ENCODE data around the gene CCDC188. TPM values are rescaled to one million over a fixed set of nuclear protein-coding genes. Genes with fewer than 3 reads are reported as not detected.

Gene CCDC188
- total and polyA plus RNA-seq, 2 of the 8 experiments (the other 6 are each of a cell fraction or from before 2014, with no cell fraction given): not detected

DNA sequence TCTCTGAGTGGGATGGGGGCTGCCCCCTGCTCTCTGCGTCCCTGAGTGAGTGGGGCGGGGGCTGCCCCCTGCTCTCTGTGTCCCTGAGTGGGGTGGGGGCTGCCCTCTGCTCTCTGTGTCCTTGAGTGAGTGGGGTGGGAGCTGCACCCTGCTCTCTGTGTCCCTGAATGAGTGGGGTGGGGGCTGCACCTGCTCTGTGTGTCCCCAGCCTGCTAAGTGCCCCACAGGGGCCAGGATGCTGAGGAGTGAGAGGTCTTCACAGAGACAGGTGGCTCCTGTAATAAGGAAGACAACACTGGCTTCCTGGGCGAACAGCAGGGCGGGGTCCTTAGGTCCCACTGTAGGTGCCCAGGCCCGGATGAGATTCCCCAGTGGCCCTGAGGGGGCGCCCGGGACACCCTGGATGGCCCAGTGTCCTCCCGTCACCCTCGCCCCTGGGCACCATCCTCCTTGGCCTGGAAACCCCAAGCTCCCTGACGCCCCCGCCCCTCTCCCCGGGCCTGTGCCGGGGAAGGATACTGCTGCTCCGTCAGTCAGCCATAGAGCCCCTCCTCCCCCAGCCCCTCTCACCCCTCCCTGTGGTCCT is 3.8 kb upstream of the CCDC188 start:
- Histone ChIP-seq H3K36me3 (ENCODE audit: control insufficient read depth in 2 of 4, insufficient read depth in 4 of 4, low read length in 3 of 4) (no peaks in the 10 kb centered on the region), H3K14ac (ENCODE audit: insufficient read length) (no peak overlapping the region), H2AFZ (ENCODE audit: low read length) (no peak overlapping the region), H3K23me2 (ENCODE audit: low read depth, low read length) (no peaks in the 10 kb centered on the region), H3K9ac (replicated peaks in 1 of 4; ENCODE audit: extremely low read depth in 1 of 4, low read depth in 3 of 4, low read length in 3 of 4) (no peak overlapping the region), H2BK20ac (ENCODE audit: low read length) (no peak overlapping the region), H3K4me1 (replicated peaks in 1 of 4; ENCODE audit: control insufficient read depth in 3 of 4, insufficient read depth in 4 of 4, low read length in 3 of 4) (peaks cover 0 to 7% (median 4%) of the 10 kb centered on the region in 4 experiments; a peak in 4 of 7 replicates), H3K4me2 (ENCODE audit: insufficient read depth in 1 of 2, low read depth in 2 of 2, low read length in 2 of 2) (no peak overlapping the region), H2BK15ac (ENCODE audit: low read length) (no peak overlapping the region), H3K27ac (ENCODE audit: low read depth, low read length) (no peak overlapping the region), H3K27me3 (replicated peaks in 1 of 4; ENCODE audit: control insufficient read depth in 3 of 4, extremely low read depth in 1 of 4, insufficient read depth in 3 of 4, low read length in 3 of 4) (no peaks in the 10 kb centered on the region), H4K8ac (ENCODE audit: extremely low read depth, insufficient read depth, low read length) (no peak overlapping the region; the same call in 1 of the 2 replicates), H3K23ac (ENCODE audit: insufficient read length) (no peak overlapping the region), H2AK5ac (ENCODE audit: low read depth, low read length) (no peak overlapping the region), H3K4ac (replicated peaks; ENCODE audit: insufficient read length, low read depth, low read length) (no peak overlapping the region), H4K91ac (replicated peaks; ENCODE audit: insufficient read length, low read length) (no peak overlapping the region), H2BK12ac (ENCODE audit: low read depth, low read length) (no peak overlapping the region), H2BK5ac (ENCODE audit: low read depth, low read length) (no peak overlapping the region), H3K9me3 (ENCODE audit: insufficient read depth in 2 of 2, low read depth in 1 of 2, low read length in 1 of 2) (no peaks in the 10 kb centered on the region), H3K4me3 (ENCODE audit: extremely low read depth in 1 of 4, insufficient read depth in 2 of 4, low read depth in 3 of 4, low read length in 4 of 4) (no peak overlapping the region), H3K79me2 (ENCODE audit: control insufficient read depth in 1 of 2, insufficient read depth in 2 of 2, low read length in 2 of 2) (no peaks in the 10 kb centered on the region), H3K79me1 (ENCODE audit: low read depth, low read length) (no peaks in the 10 kb centered on the region), H4K5ac (ENCODE audit: insufficient read length, low read depth, low read length) (no peak overlapping the region), H3K56ac (replicated peaks; ENCODE audit: insufficient read length, low read depth, low read length) (no peak overlapping the region), H3K18ac (ENCODE audit: extremely low read depth, low read length) (no peak overlapping the region), H2BK120ac (replicated peaks; ENCODE audit: low read depth, low read length) (no peak overlapping the region), H4K20me1 (replicated peaks in 1 of 2; ENCODE audit: control insufficient read depth in 1 of 2, insufficient read depth in 2 of 2, low read length in 2 of 2) (no peaks in the 10 kb centered on the region)
- ChIA-PET CTCF (ENCODE audit: partially characterized antibody) (interaction anchor here (0.6 to 7.7 kb wide), 18 partner anchors 10 to 655 kb away, joined by 3 to 98 read pairs (median 4); no protein-coding TSS in a partner anchor), POLR2A (ENCODE audit: partially characterized antibody) (interaction anchor here (0.8 to 2.4 kb wide), 4 partner anchors 24 to 134 kb away, joined by 3 to 5 read pairs (median 4); partner anchors contain the start of gene TANGO2)
- TF ChIP-seq GTF2F1 (IDR thresholded peaks at IDR 0.05; ENCODE audit: borderline replicate concordance, low read depth, low read length): no peak
- TF ChIP-seq, protein P1, sequence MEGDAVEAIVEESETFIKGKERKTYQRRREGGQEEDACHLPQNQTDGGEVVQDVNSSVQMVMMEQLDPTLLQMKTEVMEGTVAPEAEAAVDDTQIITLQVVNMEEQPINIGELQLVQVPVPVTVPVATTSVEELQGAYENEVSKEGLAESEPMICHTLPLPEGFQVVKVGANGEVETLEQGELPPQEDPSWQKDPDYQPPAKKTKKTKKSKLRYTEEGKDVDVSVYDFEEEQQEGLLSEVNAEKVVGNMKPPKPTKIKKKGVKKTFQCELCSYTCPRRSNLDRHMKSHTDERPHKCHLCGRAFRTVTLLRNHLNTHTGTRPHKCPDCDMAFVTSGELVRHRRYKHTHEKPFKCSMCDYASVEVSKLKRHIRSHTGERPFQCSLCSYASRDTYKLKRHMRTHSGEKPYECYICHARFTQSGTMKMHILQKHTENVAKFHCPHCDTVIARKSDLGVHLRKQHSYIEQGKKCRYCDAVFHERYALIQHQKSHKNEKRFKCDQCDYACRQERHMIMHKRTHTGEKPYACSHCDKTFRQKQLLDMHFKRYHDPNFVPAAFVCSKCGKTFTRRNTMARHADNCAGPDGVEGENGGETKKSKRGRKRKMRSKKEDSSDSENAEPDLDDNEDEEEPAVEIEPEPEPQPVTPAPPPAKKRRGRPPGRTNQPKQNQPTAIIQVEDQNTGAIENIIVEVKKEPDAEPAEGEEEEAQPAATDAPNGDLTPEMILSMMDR (IDR thresholded peaks at IDR 0.05; ENCODE audit: control extremely low read depth in 1 of 3, insufficient read depth in 1 of 3, low read depth in 1 of 3, low read length in 3 of 3): peak in 2 of 3 experiments; percentile 1 to 23; a peak in 2 of 4 replicates
- FAIRE-seq: no peak
- DNase-seq (ENCODE audit: low read depth in 1 of 2, low spot score in 2 of 2): no peak
- 72% methylated on average over 9 of the region's 14 CpGs; no CpG with 5 or more reads in 1 of the 2 experiments for WGBS, 2 experiments (ENCODE audit: extremely low coverage in 1 of 2, insufficient coverage in 1 of 2, insufficient read length in 1 of 2, insufficient replicate concordance in 2 of 2, low coverage in 1 of 2, low lambda C conversion rate in 2 of 2, missing lambda C conversion rate in 1 of 2)
